Mucosa of descending colon (tissue), 3 donors: Measurements from ENCODE around the gene ALX4. TPM values are rescaled to one million over a fixed set of nuclear protein-coding genes. Genes with fewer than 3 reads are reported as not detected.

Experiments used
- ATAC-seq: fragments of 200-7000 bp; cut with Tn5 transposase; one replicate; pipeline ENCODE4 v1.9.1; 2020; ENCODE audit warnings: mild to moderate bottlenecking, moderate library complexity
- DNase-seq, 3 donors: peaks; one replicate each; pipeline ENCODE4 v3.0.0-alpha.2; 2020
- H3K36me3 ChIP-seq: fragments of 200-600 bp; one replicate; pipeline ENCODE4 v1.8.0; 2021; ENCODE audit warnings: low read depth, mild to moderate bottlenecking
- H3K4me1 ChIP-seq: fragments of 200-600 bp; one replicate; pipeline ENCODE4 v1.8.0; 2021; ENCODE audit warnings: low read depth, mild to moderate bottlenecking
- H3K4me3 ChIP-seq: fragments of 200-600 bp; one replicate; pipeline ENCODE4 v1.8.0; 2021; ENCODE audit warnings: mild to moderate bottlenecking
- H3K9me3 ChIP-seq: fragments of 200-600 bp; one replicate; pipeline ENCODE4 v1.8.0; 2021; ENCODE audit warnings: mild to moderate bottlenecking
- CTCF ChIP-seq: fragments of 200-600 bp; IDR thresholded peaks from one replicate; pipeline ENCODE4 v1.8.0; 2022; ENCODE audit warnings: antibody characterized with exemption, mild to moderate bottlenecking
- intact Hi-C, 2 donors: fragments of 100-400 bp; cut with DNase I in 1 of 2; cut with micrococcal nuclease in 1 of 2; formaldehyde crosslinking; loops; one replicate each; pipeline versions ENCODE4 v1.11.0 to v1.11.1; 2022; cut with DNase I, micrococcal nuclease
- total RNA-seq, 3 donors: library from RNA; stranded (reverse); fragmentation: NEBNext Ultra II Directional in 2 of 3; extraction: Animal tissue kit (Norgen Biotek cat#: 25700) in 2 of 3; gene quantifications; one replicate each; pipeline versions ENCODE4 v1.2.1 to v1.2.4, GENCODE V29; 2021 to 2023
- donor health status: DM: no; HTN: no; CAD: no; lungs with moderate emphysema.
- donor health status: DM: no; HTN: no; CAD: no.
- donor health status: DM: no; HTN: yes; CAD: no.

ALX4 gene
- total RNA-seq, 3 donors from 2014 or later = not detected

- H3K4me3 ChIP-seq = no peak overlapping the region
- DNase-seq (no peak), ATAC-seq (no peak)
- intact Hi-C loops = no loop called here
- TF ChIP-seq CTCF = no peak
- no peaks in the 10 kb centered on the region for H3K9me3 ChIP-seq
- no peaks in the 10 kb centered on the region for H3K4me1 ChIP-seq
- H3K36me3 ChIP-seq = no peaks in the 10 kb centered on the region
Measured at GRCh38 chr11:44342616-44343015, 32.7 kb upstream of the ALX4 start.

GRCh38 chr11:44340656-44341055 is 30.7 kb upstream of the ALX4 start:
- intact Hi-C loops = no loop called here
- no peaks in the 10 kb centered on the region for H3K9me3 ChIP-seq
- DNase-seq (no peak), ATAC-seq (no peak)
- TF ChIP-seq CTCF = no peak
- no peaks in the 10 kb centered on the region for H3K4me1 ChIP-seq
- H3K36me3 ChIP-seq = no peaks in the 10 kb centered on the region
- no peak overlapping the region for H3K4me3 ChIP-seq

- TF ChIP-seq CTCF = no peak
- no peak for DNase-seq
Measured at GRCh38 chr11:44339530-44339883, 29.6 kb upstream of the ALX4 start.

GRCh38 chr11:44338698-44339529 is 29.0 kb upstream of the ALX4 start:
- Histone ChIP-seq H3K9me3 (no peaks in the 10 kb centered on the region), H3K4me3 (no peak overlapping the region), H3K4me1 (no peaks in the 10 kb centered on the region), H3K36me3 (no peaks in the 10 kb centered on the region)
- DNase-seq (no peak), ATAC-seq (no peak)
- TF ChIP-seq CTCF = no peak
- intact Hi-C loops = no loop called here

More at GRCh38 chr11:44339530-44339883, 29.6 kb upstream of the ALX4 start:
- H3K4me1 ChIP-seq = no peaks in the 10 kb centered on the region
- H3K9me3 ChIP-seq = no peaks in the 10 kb centered on the region
- no peaks in the 10 kb centered on the region for H3K36me3 ChIP-seq
- intact Hi-C loops = no loop called here
- ATAC-seq = no peak
- no peak overlapping the region for H3K4me3 ChIP-seq

GRCh38 chr11:44338026-44338425 is 28.1 kb upstream of the ALX4 start:
- Histone ChIP-seq H3K9me3 (no peaks in the 10 kb centered on the region), H3K4me3 (no peak overlapping the region), H3K4me1 (no peaks in the 10 kb centered on the region), H3K36me3 (no peaks in the 10 kb centered on the region)
- intact Hi-C loops = no loop called here
- no peak for ATAC-seq
- no peak for TF ChIP-seq CTCF
- DNase-seq = no peak
